GM19035 (cell line): ENCODE measurements around the gene TIAM2.
"Not testable (repeated sequence)": the region's sequence is repeated elsewhere in the genome, so short reads cannot be mapped to it uniquely, and the experiment has no call there.

Source experiments
- ATAC-seq: cut with Tn5 transposase; IDR thresholded peaks from one replicate; pipeline ENCODE4 v1.9.1; 2021; ENCODE audit not compliant: unreplicated experiment

TIAM2 gene

DNA sequence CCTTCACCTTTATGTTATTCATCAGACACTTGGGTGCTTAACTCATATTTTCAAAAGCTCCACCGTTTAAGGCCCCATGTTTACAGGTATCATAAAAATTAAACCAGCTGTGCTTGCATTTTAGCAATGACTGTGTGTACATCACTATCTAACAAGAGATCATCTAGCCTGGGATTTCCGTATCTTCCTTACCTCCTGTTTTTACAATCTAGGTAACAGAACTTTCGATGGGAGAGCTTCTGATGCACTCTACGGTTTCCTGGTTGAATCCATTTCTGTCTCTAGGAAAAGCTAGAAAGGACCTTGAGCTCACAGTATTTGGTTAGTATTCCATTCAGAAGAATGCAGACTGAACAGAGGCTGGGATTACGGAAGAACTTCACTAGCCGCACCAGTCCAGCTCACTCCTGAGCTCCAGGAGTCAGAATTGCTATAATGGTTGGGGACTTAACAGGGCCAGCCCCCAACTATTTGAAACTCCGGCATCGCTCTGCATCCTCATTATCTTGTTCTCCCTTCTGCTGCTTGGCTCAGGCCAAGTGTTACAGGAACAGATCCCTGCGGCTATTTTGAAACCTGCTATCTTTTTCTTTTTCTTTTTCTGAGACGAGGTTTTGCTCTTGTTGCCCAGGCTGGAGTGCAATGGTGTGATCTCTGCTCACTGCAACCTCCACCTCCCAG, 255.7 kb downstream of the TIAM2 start:
- no peak for ATAC-seq

DNA sequence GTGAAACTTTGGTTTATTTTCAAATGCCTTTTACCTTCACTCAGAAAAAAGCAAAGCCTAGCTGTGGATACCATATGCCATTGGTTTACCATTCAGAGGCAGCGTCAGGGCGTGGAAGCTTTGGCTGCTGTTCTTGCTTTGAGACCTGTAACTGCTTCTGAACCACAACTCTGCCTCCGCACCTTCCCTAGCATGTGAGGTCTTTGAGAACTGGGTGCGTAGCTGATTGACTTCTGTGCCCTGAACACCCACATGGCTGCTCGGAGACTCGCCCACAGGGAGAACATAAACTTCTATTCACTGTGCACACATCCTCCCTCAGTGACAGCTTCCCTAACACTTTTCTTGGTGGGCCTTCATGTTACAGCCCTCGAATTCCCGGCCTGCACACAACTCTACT, 257.5 kb downstream of the TIAM2 start:
- no peak for ATAC-seq

DNA sequence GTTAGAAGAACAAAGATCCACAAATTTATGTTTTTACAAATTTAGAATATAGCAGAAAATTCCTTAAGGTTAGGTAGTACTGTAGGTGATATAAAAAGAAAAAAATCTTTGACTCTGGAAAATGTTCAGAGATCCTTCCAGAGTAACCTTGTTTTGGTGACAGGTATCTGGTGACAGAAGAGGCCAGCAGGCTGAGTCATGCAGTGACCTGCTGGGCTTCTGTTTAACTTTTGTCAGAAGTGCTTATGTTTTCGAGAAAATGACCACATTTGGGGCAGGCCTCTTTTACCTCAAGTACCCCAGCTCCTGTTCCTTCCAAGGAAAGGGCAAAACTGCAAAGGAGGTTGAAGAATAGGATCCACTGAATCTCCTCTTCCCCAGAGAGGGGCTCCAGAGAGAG, 258.2 kb downstream of the TIAM2 start:
- no peak for ATAC-seq

DNA sequence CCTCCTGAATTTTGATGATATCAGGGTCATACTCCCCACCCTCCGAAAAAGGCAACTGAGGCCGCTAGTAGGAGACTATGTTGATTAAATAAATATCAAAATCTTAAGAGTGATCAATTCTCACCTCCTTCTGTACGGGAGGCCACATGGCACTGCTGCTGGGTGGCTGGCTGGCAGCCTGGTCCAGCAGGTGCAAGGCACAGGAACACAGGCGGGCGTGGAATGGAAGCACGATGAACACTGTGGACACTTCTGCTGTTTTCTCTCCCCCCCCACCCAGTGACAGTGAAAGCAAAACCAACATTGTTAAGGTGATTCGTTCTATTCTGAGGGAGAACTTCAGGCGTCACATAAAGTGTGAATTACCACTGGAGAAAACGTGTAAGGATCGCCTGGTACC, 259.0 kb downstream of the TIAM2 start:
- ATAC-seq, result no peak

DNA sequence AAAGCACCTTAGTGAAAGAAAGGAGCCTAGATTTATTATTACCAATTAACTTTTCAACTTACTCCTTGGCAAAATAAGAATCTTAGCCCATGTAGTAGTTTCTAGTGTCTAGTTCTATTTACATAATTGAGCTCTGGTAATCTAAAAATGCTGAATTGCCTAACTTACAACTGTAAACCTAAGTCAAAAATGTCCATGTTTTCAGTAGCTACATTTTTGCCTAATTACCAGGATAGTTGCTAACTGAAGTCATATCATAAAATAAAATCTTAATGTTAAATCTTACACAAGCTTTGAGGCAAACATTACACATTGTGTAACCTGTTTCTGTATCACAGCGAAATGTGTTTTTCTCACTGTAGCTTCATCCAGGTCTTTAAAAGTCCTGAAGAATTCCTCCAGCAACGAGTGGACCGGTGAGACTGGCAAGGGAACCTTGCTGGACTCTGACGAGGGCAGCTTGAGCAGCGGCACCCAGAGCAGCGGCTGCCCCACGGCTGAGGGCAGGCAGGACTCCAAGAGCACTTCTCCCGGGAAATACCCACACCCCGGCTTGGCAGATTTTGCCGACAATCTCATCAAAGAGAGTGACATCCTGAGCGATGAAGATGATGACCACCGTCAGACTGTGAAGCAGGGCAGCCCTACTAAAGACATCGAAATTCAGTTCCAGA, 261.1 kb downstream of the TIAM2 start:
- no peak for ATAC-seq

DNA sequence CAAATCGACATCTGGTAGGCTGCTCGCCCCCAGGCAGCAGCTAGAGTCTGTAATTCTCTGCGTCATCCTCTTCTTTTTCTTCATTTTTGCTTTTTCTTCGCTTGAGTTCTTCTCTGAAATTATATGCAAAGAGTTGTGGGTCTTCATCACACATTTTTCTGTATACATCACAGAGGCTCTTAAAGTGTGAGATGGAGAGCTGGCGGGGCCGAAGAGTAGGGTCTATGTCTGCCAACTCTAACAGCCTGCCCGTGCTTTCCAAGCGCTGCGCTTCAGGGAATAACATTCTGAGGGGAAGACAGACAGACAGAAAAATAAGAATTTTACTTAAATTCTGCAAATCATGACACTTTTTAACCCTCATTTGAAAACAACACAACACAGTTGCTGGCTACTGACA, 262.7 kb downstream of the TIAM2 start:
- ATAC-seq, result no peak

DNA sequence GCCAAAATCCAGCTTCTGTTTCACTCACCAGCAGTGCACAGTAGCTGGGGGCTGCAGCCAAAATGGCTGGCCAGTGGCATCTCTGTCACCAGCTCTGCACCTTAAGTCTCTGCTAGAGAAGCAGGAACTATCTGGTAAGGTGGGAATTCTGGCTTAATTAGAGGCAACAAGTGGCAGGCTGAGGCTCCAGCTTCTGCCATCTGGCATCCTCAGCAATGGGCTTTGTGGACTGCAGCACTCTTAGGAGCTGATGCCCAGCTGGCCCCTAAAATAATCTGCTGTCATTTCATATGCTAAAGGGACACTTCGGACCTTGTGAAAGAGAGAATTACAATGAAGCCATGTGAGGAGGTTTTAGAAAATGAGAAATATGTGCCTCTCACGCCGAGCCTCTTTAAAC, 264.1 kb downstream of the TIAM2 start:
- ATAC-seq, result no peak

DNA sequence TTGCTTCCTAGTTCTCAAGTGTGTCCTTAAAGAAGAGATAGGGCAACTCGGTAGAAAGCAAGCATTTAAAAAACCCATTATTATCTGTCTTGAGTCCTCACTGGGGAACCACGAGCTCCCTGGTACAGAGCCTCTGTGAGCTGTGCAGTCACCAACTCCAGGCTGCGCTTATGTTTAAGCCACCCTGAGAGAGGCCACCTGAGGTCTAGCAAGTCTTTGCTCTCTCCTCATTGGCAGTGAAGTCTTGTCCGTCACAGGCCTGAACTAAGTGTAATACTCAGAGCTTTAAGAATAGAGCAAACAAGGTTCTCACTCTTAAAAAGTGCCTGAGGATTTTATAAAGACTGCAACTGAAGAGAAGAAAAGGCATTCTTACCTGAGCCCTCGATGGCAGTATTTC, 264.8 kb downstream of the TIAM2 start:
- ATAC-seq, result no peak

DNA sequence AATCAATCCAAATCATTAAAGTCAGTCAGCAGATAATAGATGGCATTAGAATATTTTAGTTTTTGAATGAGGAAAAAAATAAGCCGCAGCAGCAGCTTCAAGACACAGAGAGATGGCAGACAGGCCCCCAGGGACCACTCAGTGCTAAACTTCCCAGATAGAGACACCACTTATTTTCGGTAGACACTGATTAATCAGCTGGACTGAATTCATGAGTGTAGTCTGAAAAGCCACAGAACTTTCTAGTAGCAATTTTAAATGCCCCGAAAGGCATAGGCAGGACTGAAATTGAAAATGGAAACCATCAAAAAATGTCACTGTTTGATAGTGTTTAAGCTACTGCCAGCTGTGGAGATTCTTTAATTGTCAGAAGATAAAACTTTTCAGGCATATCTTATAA, 265.6 kb downstream of the TIAM2 start:
- peak; percentile 46 for ATAC-seq

DNA sequence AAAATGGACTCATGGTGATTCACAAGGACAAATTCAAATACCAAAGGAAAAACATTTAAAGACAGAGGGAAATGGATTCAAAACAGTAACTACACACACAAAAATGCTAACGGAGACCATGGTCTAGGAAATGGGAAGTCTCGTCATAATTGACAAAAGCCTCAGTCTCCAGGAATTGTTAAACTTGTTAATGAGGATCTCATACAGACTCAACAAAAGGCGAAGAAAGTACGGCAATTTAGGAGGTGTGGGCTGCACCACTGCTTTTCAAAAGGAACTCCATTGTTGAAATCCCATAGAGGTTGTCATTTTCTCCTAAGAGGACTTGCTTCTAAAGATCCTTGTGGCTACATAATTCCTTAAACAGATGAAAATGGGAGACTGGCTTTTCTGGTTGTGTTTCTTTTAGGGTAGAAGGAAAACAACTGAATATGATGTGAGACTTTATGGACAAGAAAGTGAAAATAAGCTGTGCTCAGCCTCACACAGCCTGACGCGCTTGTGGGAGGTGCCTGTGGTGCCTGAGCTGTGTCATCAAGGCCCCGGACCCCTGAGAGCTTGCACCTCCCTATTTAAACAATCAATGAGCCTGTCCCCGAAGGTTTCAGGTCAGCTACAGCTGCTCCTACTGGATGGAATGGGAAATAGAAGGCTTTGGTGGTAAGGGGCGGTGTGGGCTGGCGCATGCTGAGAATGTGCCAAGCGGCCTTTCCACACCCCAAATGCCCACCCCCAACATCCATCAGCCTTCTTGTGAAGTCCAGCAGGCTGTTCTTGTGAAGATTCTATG, 266.2 kb downstream of the TIAM2 start:
- peak; percentile 46 for ATAC-seq

DNA sequence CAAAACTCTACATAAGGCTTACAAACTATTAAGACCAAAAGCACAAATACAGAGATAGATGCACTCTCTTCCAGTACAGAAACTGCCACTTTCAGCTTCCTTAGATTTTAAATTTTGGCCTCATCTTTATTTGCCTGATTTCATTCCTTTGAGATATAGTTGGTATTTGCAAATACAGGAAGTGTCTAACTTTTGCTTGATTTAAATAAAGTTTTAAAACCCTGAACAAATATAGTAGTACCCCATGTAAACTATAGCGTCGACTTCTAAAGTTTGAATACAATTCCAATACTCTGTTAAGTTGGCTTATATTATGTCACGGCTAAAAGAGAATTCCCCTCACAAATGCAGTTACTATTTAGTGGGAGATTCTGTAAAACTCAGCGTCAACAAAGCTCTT, 267.5 kb downstream of the TIAM2 start:
- ATAC-seq, result no peak

DNA sequence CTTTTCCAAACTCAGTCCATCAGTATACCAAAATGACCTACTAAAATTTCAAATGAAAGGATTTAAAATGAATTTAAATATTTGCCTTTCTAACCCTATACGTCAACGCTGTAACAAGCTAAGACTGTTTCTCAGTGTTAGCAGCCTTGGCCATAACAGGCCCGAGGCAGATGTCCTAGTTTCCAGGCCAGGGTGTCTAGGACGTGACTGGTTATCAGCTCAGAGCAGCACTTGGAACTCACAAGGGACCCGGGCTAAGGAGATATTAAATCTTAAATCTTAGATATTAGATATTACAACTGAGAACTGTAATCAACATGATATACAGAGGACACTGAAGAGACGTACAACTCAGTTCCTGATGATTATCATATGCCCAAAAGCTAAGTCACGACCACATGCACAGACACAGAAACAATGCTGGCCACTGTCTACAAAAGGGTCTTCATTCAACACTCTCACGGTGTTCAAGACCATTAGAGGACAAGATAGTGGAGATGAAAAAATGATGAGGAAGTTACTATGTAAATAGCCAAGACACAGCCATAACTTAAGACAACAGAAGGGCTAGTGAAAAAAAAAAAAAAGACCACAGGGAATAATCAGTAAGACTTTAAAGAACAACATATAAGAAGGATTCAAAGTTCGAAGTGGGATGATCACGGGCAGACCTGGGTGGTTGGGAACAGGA, 268.4 kb downstream of the TIAM2 start, which contains the start of gene CLDN20:
TSS of gene CLDN20 (plus strand) at position 641 of the 691 bp plus-strand sequence. CDS start 11,707 bp downstream, outside the sequence.
- ATAC-seq, result no peak

DNA sequence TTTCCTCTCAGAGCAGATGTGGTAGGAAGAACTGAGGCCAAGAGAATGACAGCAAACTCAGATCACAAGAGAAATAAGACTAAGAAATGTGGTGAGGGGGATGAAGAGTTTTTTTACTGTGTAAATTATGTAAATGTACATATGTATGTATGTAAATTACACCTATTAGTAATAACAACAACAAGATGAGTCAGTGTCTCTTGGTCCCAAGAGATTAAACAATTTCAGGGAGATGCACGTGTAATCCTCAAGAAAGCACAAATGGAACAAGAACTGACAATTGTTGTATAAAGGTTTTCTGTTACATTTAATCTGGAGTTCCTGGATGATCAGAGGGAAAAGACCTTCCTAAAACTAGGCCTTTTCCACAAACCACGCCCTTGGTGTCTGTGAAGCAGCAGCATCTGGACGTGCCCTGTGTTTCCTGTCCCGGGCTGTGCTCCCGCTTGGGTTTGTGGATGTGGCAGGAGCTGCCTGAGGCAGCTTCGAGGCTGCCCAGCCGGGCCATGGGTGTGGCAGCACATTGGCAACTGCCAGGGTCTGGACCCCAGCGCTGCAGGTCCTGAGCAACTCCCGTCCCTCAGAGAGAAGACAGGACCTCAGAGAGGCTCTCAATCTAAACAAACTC, 269.7 kb downstream of the TIAM2 start:
- ATAC-seq, result no peak

DNA sequence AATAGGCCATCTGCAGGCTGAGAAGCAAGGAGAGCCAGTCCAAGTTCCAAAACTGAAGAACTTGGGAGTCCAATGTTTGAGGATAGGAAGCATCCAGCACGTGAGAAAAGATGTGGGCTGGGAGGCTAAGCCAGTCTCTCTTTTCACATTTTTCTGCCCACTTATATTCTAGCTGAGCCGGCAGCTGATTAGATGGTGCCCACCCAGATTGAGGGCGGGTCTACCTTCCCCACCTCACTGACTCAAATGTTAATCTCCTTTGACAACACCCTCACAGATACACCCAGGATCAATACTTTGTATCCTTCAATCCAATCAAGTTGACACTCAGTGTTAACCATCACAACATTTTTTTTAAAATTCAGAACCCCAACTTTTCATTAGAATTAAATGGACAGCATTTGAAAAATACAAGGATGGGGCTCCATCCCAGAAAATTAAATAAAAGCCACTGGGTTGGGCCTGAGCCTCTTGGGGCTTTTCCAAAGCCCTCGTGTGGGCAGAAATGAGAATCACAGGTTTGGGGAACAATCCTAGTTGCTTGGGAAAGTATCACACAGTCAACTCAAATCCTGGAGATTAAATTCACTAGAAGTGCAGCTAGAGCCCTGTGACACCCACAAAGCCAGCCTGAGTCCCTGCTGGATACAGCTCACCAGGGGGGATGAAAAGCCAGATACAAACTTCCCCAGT, 270.9 kb downstream of the TIAM2 start:
- no peak for ATAC-seq

DNA sequence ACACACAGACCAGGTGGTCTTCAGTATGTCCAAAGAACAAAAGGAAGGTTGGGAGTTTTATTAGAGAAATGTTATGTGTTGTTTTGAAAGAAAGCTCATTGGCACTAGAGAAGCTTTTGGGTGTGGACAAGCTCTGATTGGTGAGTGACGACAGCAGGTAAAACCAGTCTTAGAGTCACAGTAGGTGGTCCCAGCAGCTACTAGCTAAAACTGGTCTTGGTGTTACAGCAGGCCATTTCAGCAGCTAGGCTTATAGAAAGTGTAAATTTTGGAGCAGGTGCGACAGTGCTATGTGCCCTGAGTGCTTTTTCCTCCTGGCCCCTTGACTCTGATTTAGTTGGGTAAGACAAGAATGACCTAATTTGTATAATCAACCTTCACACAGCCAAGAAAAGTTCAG, 272.3 kb downstream of the TIAM2 start:
- ATAC-seq, result no peak

DNA sequence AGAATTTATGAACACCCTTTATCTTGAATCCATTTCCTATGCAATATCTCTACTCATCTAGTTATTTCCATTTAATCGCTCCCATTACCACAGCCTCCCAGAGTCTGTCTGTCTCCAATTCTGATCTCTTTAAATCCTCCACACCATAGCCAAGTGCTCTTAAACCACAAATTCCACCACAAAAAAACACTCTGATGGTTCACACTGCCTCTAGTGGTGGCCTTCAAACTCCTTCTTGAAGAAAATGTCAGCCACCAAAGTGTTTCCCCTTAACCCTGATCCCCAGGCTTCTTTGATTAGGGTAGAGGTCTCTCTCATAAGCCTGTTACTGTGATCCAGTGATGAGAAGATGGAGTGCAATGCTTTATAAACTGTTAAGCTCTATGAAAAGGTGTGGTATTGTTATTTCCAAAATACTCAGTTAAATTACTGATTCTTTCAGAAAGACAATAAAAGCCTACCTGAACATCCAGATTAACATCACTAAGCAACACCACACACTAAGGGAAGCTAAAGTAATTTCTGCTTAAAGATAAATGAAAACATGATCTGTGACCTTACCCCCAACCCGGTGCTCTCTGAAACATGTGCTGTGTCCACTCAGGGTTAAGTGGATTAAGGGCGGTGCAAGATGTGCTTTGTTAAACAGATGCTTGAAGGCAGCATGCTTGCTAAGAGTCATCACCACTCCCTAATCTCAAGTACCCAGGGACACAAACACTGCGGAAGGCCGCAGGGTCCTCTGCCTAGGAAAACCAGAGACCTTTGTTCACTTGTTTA, 273.2 kb downstream of the TIAM2 start:
- not testable (repeated sequence) for ATAC-seq

DNA sequence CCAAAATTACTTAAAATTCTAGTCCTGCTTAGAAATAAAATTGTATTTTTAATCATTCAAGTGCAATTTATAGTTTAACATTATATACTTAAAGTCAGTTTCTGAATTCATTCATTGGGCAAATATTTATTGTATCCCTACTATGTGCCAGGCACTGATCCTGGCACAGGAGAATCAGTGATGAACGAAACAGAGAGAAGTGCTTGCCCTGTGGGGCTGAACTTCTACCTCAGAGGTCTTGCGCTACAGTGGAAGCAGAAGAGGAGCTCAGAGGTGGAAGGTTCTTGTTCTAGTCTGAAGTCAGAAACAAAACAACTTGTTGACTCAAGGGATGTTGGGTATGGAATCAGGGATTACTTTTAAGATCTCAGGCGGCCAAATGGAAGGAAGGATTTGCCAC, 274.6 kb downstream of the TIAM2 start:
- no peak for ATAC-seq

DNA sequence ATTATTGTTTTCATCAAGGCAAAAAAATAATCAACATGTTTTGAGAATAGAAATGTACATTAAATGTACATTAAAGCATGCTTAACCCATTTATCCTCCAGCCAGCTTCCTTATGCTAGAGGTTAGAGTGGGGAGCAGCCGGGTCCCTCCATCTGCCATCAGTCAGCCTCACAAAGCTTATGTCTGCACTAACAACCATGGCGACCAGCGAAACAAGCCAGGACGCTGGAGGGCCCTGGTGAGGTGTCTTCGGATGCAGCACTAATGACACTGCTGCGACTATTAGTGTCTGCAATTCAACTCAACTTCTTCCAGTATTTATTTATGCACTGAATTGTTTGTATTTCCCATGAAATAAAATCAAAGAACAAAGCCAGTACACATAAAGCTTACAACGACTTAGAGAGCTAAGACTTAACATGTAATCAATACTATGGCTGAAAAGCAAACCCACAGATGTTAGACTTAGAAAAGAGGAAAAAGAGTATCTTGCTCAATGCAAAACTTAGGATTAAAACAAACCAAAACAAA, 275.5 kb downstream of the TIAM2 start:
- no peak for ATAC-seq

DNA sequence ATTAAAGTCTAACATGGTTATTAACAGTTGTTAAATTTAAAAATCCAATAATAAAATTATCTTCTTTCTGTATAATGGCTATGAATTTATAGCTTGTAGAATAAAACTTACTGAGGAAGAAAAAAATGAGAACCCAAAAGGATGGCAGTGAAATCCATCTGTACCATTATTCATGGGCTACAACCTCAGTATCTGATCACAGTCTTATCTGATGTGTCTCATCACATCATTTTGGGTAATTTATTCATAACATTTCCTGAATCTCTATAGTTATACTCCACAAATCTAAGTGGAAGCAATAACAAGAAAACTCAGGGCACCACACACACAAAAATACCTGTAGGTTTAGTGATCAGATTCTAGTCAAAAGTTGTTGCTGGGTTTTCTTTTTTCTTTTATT, 276.0 kb downstream of the TIAM2 start:
- no peak for ATAC-seq
